ENCODE results near the gene TMEM14A.
"Not testable (repeated sequence)": the region's sequence is repeated elsewhere in the genome, so short reads cannot be mapped to it uniquely, and the experiment has no call there.

Gene TMEM14A

GRCh38 chr6:52657870-52658269, 13.0 kb upstream of the TMEM14A start:
- no peak for DNase-seq (ENCODE audit: low read depth, low spot score)

DNA sequence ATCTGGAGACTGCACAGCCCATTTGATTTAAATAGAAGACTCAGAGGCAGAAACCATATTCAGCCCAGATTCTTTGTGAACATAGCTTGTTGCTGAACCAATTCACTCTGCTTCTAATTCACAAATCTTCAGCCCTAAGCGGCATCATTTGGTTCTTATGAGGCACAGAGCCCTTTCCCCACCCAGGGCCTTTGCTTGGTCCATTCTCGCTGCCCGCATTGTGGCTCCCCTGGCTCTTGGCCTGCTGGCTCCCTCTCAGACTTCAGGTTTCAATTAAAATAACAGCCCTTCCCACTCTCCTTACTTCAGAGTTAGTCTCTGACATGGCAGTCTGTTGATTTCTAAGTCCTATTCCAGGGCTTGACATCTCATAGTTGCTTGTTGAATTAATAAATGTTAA, 9.4 kb upstream of the TMEM14A start:
- no peak for DNase-seq (ENCODE audit: low read depth, low spot score)

- no peak for DNase-seq (ENCODE audit: low read depth, low spot score)
These were observed 8.9 kb upstream of the TMEM14A start for GRCh38 chr6:52662031-52662430.

GRCh38 chr6:52663120-52663935, 7.6 kb upstream of the TMEM14A start:
- peak; percentile 62 for DNase-seq (ENCODE audit: low read depth, low spot score)

DNA sequence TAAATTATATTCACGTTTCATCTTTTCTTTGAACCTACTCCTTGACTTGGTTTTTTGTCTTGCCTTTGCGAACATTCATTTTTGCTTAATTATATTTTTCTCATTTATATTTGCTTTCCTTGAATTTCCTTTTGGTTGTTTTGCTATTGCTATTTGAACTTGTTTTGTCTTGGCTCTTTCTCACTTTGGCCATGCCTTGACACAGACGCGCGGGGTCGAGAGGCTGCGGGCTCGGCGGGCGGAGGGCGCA, 7.1 kb upstream of the TMEM14A start:
- no peak for DNase-seq (ENCODE audit: low read depth, low spot score)

GRCh38 chr6:52664186-52664990, 6.5 kb upstream of the TMEM14A start:
- DNase-seq (ENCODE audit: low read depth, low spot score), result peak; percentile 90

DNA sequence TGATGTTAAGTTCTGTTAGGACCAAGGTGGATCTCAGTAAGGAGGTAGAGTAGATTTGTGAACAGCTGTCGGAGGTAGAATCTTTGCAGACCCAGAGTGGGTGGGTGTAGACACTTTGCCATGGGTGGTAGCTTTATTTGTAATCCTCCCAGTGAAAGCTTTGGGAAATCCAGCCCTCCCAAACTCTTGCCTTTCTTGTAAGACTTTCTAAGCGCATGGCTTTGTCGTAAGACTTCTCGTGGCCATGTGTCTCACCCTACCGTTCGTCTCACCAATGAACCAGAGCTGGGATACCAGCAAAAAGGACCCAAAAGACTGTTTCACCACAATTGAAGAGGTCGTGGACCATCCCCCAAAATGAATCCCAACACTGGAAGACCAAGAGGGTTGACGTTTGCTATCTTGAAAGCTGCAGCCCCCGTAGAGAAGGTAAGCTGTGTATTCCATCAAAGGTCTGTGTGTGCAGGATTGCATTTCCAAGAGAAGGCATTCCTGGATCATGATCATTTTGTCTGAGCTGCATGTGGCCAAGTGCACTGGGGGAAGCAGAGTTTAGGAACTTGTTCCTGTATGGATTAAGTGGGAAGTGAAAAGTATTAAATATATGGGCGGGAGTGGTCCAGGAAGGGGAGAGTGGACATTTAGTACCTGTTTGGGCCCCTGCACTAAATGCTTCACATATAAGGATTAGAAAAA, 5.8 kb upstream of the TMEM14A start:
- DNase-seq (ENCODE audit: low read depth, low spot score), result no peak

- no peak for DNase-seq (ENCODE audit: low read depth, low spot score)
These were observed 4.8 kb upstream of the TMEM14A start for GRCh38 chr6:52666071-52666470.

- DNase-seq (ENCODE audit: low read depth, low spot score), result no peak
These were observed 4.4 kb upstream of the TMEM14A start for GRCh38 chr6:52666523-52666922.

GRCh38 chr6:52667572-52667971, 3.3 kb upstream of the TMEM14A start:
- no peak for DNase-seq (ENCODE audit: low read depth, low spot score)

DNA sequence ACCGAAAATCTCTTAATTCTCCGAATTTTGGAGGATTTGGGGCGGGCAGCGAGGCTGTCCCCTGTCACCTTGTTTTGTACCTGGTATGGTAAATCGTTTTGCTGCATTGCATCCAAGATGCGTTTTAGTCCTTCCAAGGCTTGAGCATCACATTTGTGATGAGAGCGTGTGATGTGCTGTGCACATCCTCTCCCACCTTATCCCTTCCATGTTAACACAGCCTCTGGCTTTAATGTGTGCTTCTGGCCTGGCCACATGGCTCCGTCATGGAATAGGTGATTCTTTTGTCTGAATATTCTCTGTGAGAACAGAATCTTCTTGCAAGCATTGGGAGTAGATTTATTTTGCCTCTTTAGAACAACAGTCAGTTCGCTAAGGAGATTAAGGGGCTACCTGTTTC, 763 bp downstream of the TMEM14A start:
- DNase-seq (ENCODE audit: low read depth, low spot score), result no peak

GRCh38 chr6:52672412-52673025, 1.6 kb downstream of the TMEM14A start:
- DNase-seq (ENCODE audit: low read depth, low spot score), result no peak

GRCh38 chr6:52674666-52675065, 3.8 kb downstream of the TMEM14A start:
- no peak for DNase-seq (ENCODE audit: low read depth, low spot score)

- DNase-seq (ENCODE audit: low read depth, low spot score), result no peak
These were observed 4.5 kb downstream of the TMEM14A start for GRCh38 chr6:52675372-52675771.

DNA sequence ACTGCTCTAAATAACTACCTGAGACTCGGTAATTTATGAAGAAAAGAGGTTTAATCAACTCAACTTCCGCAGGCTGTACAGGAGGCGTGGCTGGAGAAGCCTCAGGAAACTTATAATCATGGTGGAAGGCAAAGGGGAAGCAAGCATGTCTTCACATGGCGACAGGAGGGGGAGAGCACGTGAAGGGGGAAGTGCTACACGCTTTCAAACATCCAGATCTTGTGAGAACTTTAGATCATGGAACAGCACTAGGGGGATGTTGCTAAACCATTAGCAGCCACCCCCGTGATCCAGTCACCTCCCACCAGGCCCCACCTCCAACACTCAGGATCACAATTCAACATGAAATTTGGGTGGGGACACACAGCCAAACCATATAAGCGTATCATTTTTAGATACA, 5.7 kb downstream of the TMEM14A start:
- not testable (repeated sequence) for DNase-seq (ENCODE audit: low read depth, low spot score)

DNA sequence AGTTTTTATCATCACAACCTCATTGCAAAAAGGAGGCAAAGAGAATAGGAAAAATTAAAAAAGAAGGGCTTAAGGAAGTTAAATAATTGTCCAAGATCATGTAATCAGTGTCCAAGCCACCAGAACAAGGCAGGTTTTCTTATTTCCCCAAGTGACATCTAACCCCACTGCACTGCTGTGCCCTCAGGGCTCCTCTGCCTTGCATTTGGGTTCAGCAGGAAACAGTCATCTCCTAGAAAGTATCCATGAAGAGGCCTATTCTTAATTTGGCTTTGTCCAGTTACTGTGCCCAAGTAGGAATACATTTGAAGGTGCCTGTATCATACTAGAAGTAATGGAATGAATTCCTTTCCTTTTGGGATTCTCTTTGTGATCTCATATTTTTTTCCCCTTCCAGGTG, 10.5 kb downstream of the TMEM14A start:
- no peak for DNase-seq (ENCODE audit: low read depth, low spot score)

DNA sequence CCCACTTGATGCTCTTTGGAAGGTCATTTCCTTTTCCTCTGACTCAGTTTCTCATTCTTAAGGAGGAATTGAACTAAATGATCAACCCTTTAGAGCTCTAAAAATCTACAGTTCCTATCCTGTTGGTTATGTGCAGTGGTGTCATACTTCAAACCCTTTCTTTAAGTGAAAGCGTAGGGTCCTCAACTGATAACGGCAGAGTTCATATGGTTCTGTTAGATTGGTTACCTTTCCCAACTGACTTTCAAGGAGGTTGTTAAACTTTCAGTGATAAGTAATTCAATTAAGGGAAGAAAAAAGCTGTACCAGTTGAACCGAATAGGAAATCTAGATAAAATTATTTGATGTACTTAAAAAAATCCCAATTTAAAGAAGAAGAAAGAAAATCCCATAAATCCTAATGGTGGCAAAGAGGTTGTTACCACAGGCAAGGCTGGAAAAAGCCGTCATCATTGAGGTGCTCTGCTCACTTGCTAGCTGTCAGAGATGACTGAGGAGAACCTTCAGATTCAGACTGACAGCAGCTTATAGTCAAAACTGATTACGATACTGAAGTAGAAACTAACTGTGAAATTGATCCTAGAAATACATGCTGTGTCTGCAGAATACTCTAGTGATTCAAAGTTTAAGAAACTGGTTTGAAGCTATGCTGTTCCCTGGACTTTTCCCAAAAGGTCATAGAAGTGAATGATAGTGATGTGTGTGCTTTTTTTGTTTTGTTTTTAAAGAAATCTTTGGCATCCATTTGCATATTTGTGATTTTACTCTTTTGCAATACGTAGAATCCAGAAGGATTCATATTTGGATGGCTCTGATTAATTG, 16.2 kb downstream of the TMEM14A start:
- DNase-seq (ENCODE audit: low read depth, low spot score), result no peak

DNA sequence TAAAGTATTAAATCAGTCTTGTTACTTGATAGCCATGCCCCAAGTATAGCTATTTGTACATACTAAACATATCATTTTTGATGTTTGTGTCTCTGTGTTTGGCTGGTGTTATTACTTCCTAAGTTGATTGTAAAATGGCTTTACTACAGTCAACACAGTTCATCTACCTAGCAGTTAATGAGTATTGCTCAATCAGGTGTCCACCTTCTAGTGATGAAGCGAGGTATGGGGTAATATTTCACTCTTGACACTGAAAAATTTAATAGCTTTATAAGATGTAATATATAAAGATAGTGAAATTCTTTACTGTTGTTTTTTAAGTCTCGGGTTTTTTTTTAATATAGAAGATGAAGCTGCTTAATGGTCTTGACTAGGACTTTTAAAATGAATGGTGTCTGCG, 18.9 kb downstream of the TMEM14A start:
- DNase-seq (ENCODE audit: low read depth, low spot score), result no peak

DNA sequence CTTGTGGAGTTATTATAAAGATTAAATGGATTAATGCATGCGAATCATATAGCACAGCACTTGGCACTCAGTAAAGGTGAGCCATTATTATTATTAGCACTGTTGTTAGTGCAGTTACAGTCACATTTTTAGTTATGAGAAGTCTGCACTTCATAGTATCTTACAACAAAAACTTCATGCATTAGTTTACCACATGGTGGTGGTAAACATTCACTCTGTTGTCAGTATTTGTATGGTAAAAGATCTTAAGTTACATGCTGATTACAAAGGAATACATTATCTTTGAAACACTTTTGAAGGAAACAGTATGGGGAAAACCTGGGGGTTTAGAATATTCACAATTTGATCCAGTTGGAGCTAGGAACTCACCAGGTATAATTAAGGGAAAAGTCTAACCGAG, 20.8 kb downstream of the TMEM14A start:
- no peak for DNase-seq (ENCODE audit: low read depth, low spot score)

- DNase-seq (ENCODE audit: low read depth, low spot score), result no peak
These were observed 22.9 kb downstream of the TMEM14A start for GRCh38 chr6:52693773-52694172.

DNA sequence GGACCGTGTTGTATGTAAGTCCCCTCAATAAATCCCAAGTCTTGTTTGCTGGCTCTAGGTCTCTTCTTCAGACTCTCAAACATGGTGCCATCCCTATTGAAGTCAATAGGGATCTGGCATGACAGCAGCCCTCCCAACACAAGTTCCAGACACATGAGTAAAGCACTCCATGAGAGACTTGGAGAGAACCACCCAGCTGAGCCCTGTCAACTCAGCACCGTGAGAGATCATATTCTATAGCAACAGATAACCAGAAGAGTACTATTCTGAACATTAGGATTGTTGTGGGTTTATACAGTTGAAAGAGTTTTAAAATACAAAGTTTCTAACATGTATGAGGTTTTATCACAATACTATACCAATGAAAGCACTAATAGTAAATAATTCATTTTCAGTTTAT, 23.5 kb downstream of the TMEM14A start:
- no peak for DNase-seq (ENCODE audit: low read depth, low spot score)
